NK-92 (cell line): ENCODE data around the gene OR52D1.

Source experiments
- DNase-seq: peaks from one replicate; lab custom pipeline; 2025; ENCODE audit not compliant: unreplicated experiment; lab: John Stamatoyannopoulos, UW

Gene OR52D1

GRCh38 chr11:5488385-5488784 lies at the start of gene OR52D1:
OR52D1 (plus strand) TSS chr11:5488685; CDS start chr11:5488707, 22 bp downstream.
- no peak for DNase-seq

- no peak for DNase-seq
Measured at GRCh38 chr11:5441414-5441813, 47.1 kb upstream of the OR52D1 start, which contains the start of gene OR51I1. OR51I1 (minus strand) TSS chr11:5441514; CDS start chr11:5441514, 0 bp downstream.

- DNase-seq = no peak
Measured at GRCh38 chr11:5443835-5444393, 44.6 kb upstream of the OR52D1 start.

- no peak for DNase-seq
Measured at GRCh38 chr11:5449023-5449422, 39.5 kb upstream of the OR52D1 start, which contains the start of gene OR51I2. OR51I2 (plus strand) TSS chr11:5449323; CDS start chr11:5453489, 4,166 bp downstream.

- no peak for DNase-seq
Measured at GRCh38 chr11:5449432-5449831, 39.1 kb upstream of the OR52D1 start.

GRCh38 chr11:5460983-5461621 lies 27.4 kb upstream of the OR52D1 start:
- DNase-seq = no peak

- DNase-seq = no peak
Measured at GRCh38 chr11:5467527-5467926, 21.0 kb upstream of the OR52D1 start.

- no peak for DNase-seq
Measured at GRCh38 chr11:5473921-5474320, 14.6 kb upstream of the OR52D1 start.

- DNase-seq = no peak
Measured at GRCh38 chr11:5476186-5476819, 12.2 kb upstream of the OR52D1 start.

GRCh38 chr11:5486003-5486402 lies 2.5 kb upstream of the OR52D1 start:
- no peak for DNase-seq

GRCh38 chr11:5486421-5486820 lies 2.1 kb upstream of the OR52D1 start:
- no peak for DNase-seq

GRCh38 chr11:5488798-5489399 lies 414 bp downstream of the OR52D1 start:
- DNase-seq = no peak

GRCh38 chr11:5489576-5490357 lies 1.3 kb downstream of the OR52D1 start:
- DNase-seq = no peak

GRCh38 chr11:5499671-5500070 lies 11.2 kb downstream of the OR52D1 start:
- no peak for DNase-seq

GRCh38 chr11:5500393-5500801 lies 11.9 kb downstream of the OR52D1 start:
- no peak for DNase-seq

GRCh38 chr11:5504403-5504921 lies 16.0 kb downstream of the OR52D1 start:
- no peak for DNase-seq

GRCh38 chr11:5505363-5506048 lies 17.0 kb downstream of the OR52D1 start:
- DNase-seq = no peak

GRCh38 chr11:5507177-5507932 lies 18.9 kb downstream of the OR52D1 start:
- no peak for DNase-seq

- DNase-seq = no peak
Measured at GRCh38 chr11:5507933-5508305, 19.4 kb downstream of the OR52D1 start.

GRCh38 chr11:5508605-5509004 lies 20.1 kb downstream of the OR52D1 start:
- no peak for DNase-seq
